ENCODE results near the gene AUNIP.

Gene AUNIP

DNA sequence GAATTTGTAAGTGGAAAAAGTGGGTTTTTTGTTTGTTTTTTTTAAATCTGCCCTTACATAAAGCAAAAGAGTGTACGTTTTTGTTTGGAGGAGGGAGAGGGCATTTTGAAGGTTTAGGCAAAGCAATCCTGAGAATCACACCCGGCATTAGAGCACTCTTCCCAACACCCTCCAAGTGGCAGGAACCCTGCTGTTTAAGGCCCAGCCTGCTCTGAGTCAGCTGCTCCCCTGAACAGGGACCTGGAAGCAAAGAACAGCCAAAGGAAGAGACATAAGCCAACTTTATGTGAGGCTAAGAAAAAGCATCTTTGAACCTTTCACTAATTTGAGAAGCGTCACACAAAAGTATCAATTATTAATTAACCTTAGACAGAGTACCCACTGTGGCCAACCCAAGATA, 22.6 kb downstream of the AUNIP start:
- Histone ChIP-seq H3K9ac (ENCODE audit: low read length) (no peak overlapping the region), H3K9me3 (ENCODE audit: control insufficient read depth, low read length) (no peaks in the 10 kb centered on the region), H3K36me3 (ENCODE audit: control insufficient read depth, insufficient read depth, low read length, severe bottlenecking) (peaks cover 25% of the 10 kb centered on the region), H3K4me1 (ENCODE audit: control insufficient read depth, insufficient read depth, low read length) (peaks cover 8% of the 10 kb centered on the region), H3K4me3 (ENCODE audit: low read length) (no peak overlapping the region), H3K27me3 (replicated peaks; ENCODE audit: control insufficient read depth, insufficient read depth, low read length) (no peaks in the 10 kb centered on the region)
- DNase-seq (ENCODE audit: low read depth): no peak

DNA sequence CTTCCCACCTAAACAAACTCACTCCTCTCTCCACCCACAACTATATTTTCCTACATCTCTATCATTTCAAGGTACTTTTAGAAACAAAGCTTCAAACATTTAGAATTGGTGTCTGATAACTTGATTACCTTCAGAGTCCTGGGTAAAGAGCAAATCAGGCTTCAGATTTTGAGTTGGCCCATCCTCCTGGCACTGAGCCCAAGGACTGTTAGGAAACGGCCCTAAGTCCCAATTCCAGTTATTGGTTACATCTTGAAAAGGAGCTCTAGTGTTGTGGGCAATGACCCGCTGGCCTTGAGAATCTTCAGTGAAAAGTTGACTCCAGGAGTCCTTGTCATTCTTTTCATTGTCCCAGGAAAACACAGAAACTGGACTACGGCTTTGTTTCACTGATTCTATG, 24.4 kb downstream of the AUNIP start:
- H3K4me3 ChIP-seq (ENCODE audit: low read length): no peak overlapping the region
- H3K27me3 ChIP-seq (replicated peaks; ENCODE audit: control insufficient read depth, insufficient read depth, low read length): no peaks in the 10 kb centered on the region
- H3K9ac ChIP-seq (ENCODE audit: low read length): no peak overlapping the region
- no peak for DNase-seq (ENCODE audit: low read depth)
- no peaks in the 10 kb centered on the region for H3K9me3 ChIP-seq (ENCODE audit: control insufficient read depth, low read length)
- H3K36me3 ChIP-seq (ENCODE audit: control insufficient read depth, insufficient read depth, low read length, severe bottlenecking): peaks cover 43% of the 10 kb centered on the region
- peaks cover 8% of the 10 kb centered on the region for H3K4me1 ChIP-seq (ENCODE audit: control insufficient read depth, insufficient read depth, low read length)

DNA sequence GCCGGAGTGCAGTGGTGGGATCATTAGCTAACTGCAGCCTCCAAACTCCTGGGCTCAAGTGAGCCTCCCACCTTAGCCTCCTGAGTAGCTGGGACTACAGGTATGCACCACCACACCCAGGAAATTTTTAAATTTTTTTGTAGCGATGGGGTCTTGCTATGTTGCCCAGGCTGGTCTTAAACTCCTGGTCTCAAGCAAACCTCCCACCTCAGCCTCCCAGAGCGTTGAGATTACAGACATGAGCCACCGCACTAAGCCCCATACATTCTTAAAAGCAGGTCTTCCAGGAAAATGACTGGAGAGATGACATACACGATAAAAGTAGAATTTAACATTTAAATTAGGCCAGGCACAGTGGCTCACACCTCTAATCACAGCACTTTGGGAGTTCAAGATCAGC, 26.1 kb downstream of the AUNIP start:
- Histone ChIP-seq H3K4me3 (ENCODE audit: low read length) (no peak overlapping the region), H3K27me3 (replicated peaks; ENCODE audit: control insufficient read depth, insufficient read depth, low read length) (no peaks in the 10 kb centered on the region), H3K36me3 (ENCODE audit: control insufficient read depth, insufficient read depth, low read length, severe bottlenecking) (peaks cover 61% of the 10 kb centered on the region), H3K9me3 (ENCODE audit: control insufficient read depth, low read length) (no peaks in the 10 kb centered on the region), H3K9ac (ENCODE audit: low read length) (no peak overlapping the region), H3K4me1 (ENCODE audit: control insufficient read depth, insufficient read depth, low read length) (peaks cover 8% of the 10 kb centered on the region)
- DNase-seq (ENCODE audit: low read depth): no peak

DNA sequence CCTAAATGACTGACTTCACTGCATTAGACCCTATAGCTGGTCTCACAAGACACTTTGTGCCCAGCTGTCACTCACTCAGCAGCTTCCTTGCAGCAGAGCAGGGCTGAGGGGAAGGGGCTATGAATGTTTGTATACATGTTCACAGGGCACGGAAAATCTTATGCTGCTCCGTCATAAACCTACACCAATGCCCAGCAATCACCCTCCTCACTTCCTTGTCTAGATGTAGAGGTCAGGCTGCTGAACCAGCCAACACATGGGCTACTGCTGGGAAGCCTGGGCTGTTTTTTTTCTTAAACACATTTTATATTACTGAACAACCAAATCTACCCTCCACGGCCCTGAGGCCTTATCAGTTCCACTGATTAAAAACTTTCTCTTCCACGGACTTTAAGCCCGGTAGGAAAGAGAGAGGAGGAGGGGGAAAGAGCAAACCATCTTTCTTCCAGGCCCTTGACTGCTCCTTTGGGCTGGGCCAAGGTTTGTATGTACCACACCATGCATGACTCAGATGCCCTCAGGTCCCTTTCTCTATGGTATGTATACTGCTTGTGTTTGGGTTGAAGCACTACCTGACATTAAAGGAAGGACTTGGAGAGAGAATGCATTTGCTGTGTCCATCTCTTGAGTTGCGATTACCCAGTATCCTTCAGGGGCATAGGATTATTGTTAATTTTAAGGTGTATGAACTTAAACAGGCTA, 26.8 kb downstream of the AUNIP start:
- no peak for DNase-seq (ENCODE audit: low read depth)
- H3K9ac ChIP-seq (ENCODE audit: low read length): no peak overlapping the region
- peaks cover 67% of the 10 kb centered on the region for H3K36me3 ChIP-seq (ENCODE audit: control insufficient read depth, insufficient read depth, low read length, severe bottlenecking)
- no peaks in the 10 kb centered on the region for H3K9me3 ChIP-seq (ENCODE audit: control insufficient read depth, low read length)
- H3K4me1 ChIP-seq (ENCODE audit: control insufficient read depth, insufficient read depth, low read length): peaks cover 8% of the 10 kb centered on the region
- no peak overlapping the region for H3K4me3 ChIP-seq (ENCODE audit: low read length)
- no peaks in the 10 kb centered on the region for H3K27me3 ChIP-seq (replicated peaks; ENCODE audit: control insufficient read depth, insufficient read depth, low read length)

DNA sequence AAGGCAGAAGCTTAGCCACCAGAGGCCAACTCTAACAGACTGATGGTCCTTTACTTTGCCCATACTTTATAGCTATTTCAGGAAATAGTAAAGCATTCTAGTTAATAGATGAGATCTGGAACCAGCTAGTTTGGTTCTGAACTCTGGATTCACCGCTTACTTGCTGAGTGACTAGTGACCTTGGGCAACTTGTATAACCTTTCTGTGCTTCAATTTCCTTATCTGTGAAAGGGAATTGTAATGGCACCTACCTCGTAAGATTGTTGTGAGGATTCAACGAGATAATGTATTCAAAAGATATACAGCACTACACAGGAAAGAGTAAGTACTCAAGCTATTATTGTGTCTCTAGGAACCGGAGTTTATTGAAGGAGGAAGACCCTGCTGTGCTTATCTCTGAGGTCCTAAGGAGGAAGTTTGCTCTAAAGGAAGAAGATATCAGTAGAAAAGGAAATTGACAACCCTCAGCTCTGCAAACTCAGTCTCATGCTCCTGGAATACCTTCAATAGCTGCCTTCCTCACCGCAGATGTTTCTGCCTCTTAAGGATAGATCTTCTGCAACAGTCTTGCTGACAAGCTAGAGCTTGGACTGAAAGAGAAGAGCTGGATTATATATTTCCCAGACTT, 27.6 kb downstream of the AUNIP start:
- H3K27me3 ChIP-seq (replicated peaks; ENCODE audit: control insufficient read depth, insufficient read depth, low read length): no peaks in the 10 kb centered on the region
- DNase-seq (ENCODE audit: low read depth): no peak
- H3K9me3 ChIP-seq (ENCODE audit: control insufficient read depth, low read length): no peaks in the 10 kb centered on the region
- H3K4me3 ChIP-seq (ENCODE audit: low read length): no peak overlapping the region
- H3K9ac ChIP-seq (ENCODE audit: low read length): no peak overlapping the region
- peaks cover 75% of the 10 kb centered on the region for H3K36me3 ChIP-seq (ENCODE audit: control insufficient read depth, insufficient read depth, low read length, severe bottlenecking)
- H3K4me1 ChIP-seq (ENCODE audit: control insufficient read depth, insufficient read depth, low read length): peaks cover 8% of the 10 kb centered on the region

DNA sequence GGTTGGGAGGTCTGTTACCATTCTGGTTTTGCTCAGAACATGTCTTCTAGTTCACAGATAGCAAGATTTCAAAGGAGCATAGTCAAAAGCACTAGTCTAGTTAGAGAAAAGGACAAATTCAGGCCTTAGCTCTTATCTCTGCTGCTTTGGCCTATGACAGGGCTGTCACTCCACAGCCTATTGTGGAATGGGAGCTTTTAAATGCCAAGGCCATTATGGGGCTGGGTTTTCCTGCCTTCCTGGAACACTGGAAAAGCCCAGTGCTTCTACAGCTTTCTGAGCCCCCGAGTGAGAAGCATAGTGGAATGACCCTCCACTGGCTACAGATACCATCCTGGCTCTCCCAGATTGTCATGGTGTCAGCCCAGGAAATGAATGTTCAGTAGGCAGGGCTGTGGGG, 30.2 kb downstream of the AUNIP start:
- no peaks in the 10 kb centered on the region for H3K27me3 ChIP-seq (replicated peaks; ENCODE audit: control insufficient read depth, insufficient read depth, low read length)
- H3K9ac ChIP-seq (ENCODE audit: low read length): no peak overlapping the region
- DNase-seq (ENCODE audit: low read depth): no peak
- no peaks in the 10 kb centered on the region for H3K9me3 ChIP-seq (ENCODE audit: control insufficient read depth, low read length)
- H3K4me1 ChIP-seq (ENCODE audit: control insufficient read depth, insufficient read depth, low read length): peaks cover 3% of the 10 kb centered on the region
- H3K36me3 ChIP-seq (ENCODE audit: control insufficient read depth, insufficient read depth, low read length, severe bottlenecking): peaks cover 82% of the 10 kb centered on the region
- no peak overlapping the region for H3K4me3 ChIP-seq (ENCODE audit: low read length)

DNA sequence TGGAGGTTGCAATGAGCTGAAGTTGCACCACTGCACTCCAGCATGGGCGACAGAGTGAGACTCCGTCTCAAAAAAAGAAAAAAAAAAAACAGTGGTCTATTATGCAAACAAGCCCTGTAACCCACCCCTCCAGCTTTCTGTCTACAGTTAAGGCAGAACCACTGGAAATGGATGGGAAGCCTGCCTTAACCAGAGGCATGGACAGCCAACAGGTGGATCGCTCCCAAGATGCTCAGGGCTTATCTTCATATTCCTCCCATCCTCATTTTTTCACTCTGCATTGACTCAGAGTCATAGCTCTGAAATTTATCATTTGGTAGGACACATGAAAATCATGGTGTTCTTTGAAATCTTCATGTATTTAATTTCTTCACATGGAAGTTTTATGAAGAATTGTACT, 30.8 kb downstream of the AUNIP start:
- no peak for DNase-seq (ENCODE audit: low read depth)
- no peaks in the 10 kb centered on the region for H3K27me3 ChIP-seq (replicated peaks; ENCODE audit: control insufficient read depth, insufficient read depth, low read length)
- H3K9me3 ChIP-seq (ENCODE audit: control insufficient read depth, low read length): no peaks in the 10 kb centered on the region
- H3K4me1 ChIP-seq (ENCODE audit: control insufficient read depth, insufficient read depth, low read length): peaks cover 4% of the 10 kb centered on the region
- H3K9ac ChIP-seq (ENCODE audit: low read length): no peak overlapping the region
- H3K36me3 ChIP-seq (ENCODE audit: control insufficient read depth, insufficient read depth, low read length, severe bottlenecking): peaks cover 76% of the 10 kb centered on the region
- no peak overlapping the region for H3K4me3 ChIP-seq (ENCODE audit: low read length)

DNA sequence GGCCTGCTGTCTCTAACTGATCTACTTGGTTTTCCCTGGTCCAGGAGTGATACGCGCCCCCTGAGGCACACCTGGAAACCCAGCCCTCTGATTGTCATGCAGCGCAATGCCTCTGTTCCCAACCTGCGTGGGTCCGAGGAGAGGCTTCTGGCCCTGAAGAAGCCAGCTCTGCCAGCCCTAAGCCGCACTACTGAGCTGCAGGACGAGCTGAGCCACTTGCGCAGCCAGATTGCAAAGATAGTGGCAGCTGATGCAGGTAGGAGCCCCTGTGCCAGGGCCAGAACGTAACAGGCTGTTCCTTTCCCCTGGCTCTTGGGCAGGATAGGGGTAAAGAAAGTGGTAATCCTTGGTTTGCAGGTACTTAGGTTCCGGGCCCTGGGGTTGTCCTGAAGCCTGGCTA, 32.7 kb downstream of the AUNIP start:
- Histone ChIP-seq H3K4me3 (ENCODE audit: low read length) (no peak overlapping the region), H3K27me3 (replicated peaks; ENCODE audit: control insufficient read depth, insufficient read depth, low read length) (no peaks in the 10 kb centered on the region), H3K4me1 (ENCODE audit: control insufficient read depth, insufficient read depth, low read length) (peaks cover 20% of the 10 kb centered on the region), H3K36me3 (ENCODE audit: control insufficient read depth, insufficient read depth, low read length, severe bottlenecking) (peaks cover 57% of the 10 kb centered on the region), H3K9me3 (ENCODE audit: control insufficient read depth, low read length) (no peaks in the 10 kb centered on the region), H3K9ac (ENCODE audit: low read length) (no peak overlapping the region)
- DNase-seq (ENCODE audit: low read depth): no peak

DNA sequence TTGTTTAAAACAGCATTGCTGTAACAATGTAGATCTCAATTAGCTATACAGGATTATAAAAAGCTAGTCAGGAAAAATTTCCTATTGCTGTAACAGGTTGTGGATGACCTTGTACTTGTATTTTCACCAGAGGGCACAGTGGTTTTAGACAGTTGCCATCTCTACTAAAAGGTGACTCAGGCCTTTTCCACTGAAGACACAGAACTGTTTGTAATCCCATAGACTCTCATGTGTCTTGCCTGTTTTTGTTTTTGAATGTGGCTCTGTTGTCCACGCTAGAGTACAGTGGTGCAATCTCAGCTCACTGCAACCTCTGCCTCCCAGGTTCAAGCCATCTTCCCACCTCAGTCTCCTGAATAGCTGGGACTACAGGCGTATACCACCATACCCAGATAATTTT, 33.7 kb downstream of the AUNIP start:
- Histone ChIP-seq H3K4me3 (ENCODE audit: low read length) (no peak overlapping the region), H3K36me3 (ENCODE audit: control insufficient read depth, insufficient read depth, low read length, severe bottlenecking) (peaks cover 47% of the 10 kb centered on the region), H3K27me3 (replicated peaks; ENCODE audit: control insufficient read depth, insufficient read depth, low read length) (no peaks in the 10 kb centered on the region), H3K9ac (ENCODE audit: low read length) (no peak overlapping the region), H3K9me3 (ENCODE audit: control insufficient read depth, low read length) (no peaks in the 10 kb centered on the region), H3K4me1 (ENCODE audit: control insufficient read depth, insufficient read depth, low read length) (peaks cover 28% of the 10 kb centered on the region)
- no peak for DNase-seq (ENCODE audit: low read depth)

DNA sequence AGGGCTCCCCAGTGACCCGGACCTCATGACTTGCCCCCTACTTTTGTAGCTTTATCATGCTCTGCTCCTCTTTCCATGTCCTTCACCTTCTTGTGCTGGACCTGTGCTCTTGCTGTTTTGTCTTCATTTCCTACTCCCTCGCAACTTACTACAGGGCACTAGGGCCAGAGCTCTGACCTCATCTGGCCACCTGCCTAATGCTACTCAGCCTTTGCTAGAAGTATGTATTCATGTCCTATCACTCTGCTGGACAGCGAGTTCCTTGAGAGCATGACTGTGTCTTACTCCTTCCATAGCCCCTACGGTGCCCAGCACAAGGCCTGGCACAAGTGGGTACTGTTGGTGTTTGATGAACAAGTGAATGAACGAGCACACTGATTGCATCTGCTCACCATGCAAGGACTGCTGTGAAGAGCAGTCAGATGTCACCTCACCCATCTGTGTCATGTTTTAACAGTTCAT, 37.6 kb downstream of the AUNIP start:
- peak; percentile 15 for DNase-seq (ENCODE audit: low read depth)
- peak overlapping the region; percentile 91 for H3K4me3 ChIP-seq (ENCODE audit: low read length)

DNA sequence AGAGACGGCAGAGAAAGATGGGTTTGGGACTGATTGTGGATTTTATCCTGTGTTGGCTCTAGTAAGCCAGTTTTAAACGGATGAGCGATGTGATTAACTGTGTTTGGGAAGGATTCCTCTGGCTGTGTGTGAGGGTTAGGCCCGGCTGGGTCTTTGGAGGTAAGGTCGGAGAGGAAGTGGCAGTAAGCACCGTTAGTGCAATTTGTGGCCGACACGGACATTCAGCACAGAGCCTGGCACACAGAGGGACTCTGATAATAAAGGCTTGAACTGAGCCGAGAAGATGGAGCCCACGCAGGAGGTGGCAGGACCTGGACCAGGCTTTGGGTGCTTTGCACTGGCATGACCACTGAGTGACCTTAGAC, 38.2 kb downstream of the AUNIP start:
- H3K9me3 ChIP-seq (ENCODE audit: control insufficient read depth, low read length): no peaks in the 10 kb centered on the region
- H3K4me1 ChIP-seq (ENCODE audit: control insufficient read depth, insufficient read depth, low read length): peaks cover 46% of the 10 kb centered on the region
- H3K9ac ChIP-seq (ENCODE audit: low read length): peak overlapping the region; percentile 97
- H3K36me3 ChIP-seq (ENCODE audit: control insufficient read depth, insufficient read depth, low read length, severe bottlenecking): peaks cover 6% of the 10 kb centered on the region
- peak overlapping the region; percentile 91 for H3K4me3 ChIP-seq (ENCODE audit: low read length)
- no peaks in the 10 kb centered on the region for H3K27me3 ChIP-seq (replicated peaks; ENCODE audit: control insufficient read depth, insufficient read depth, low read length)
- DNase-seq (ENCODE audit: low read depth): no peak

More for the DNA sequence above, 37.6 kb downstream of the AUNIP start:
- H3K36me3 ChIP-seq (ENCODE audit: control insufficient read depth, insufficient read depth, low read length, severe bottlenecking): peaks cover 8% of the 10 kb centered on the region
- peaks cover 46% of the 10 kb centered on the region for H3K4me1 ChIP-seq (ENCODE audit: control insufficient read depth, insufficient read depth, low read length)
- no peaks in the 10 kb centered on the region for H3K9me3 ChIP-seq (ENCODE audit: control insufficient read depth, low read length)
- no peaks in the 10 kb centered on the region for H3K27me3 ChIP-seq (replicated peaks; ENCODE audit: control insufficient read depth, insufficient read depth, low read length)
- peak overlapping the region; percentile 97 for H3K9ac ChIP-seq (ENCODE audit: low read length)
